Endothelial cell of umbilical vein (primary cell): ENCODE results near the gene BNC2. TPM values are rescaled to one million over a fixed set of nuclear protein-coding genes. Genes with fewer than 3 reads are reported as not detected.
"Not testable (repeated sequence)": the region's sequence is repeated elsewhere in the genome, so short reads cannot be mapped to it uniquely, and the experiment has no call there.

Experiments
- BruUV-seq: library from RNA; stranded (reverse); fragments of 400-500 nt; replicated peaks from 2 replicates; lab custom pipeline; 2021; lab: Mats Ljungman, UMichigan
- CTCF ChIA-PET: fragments of 300-600, 350-600 bp; sonication (Branson Sonifier 250); formaldehyde crosslinking; loops from one replicate; lab custom pipeline; 2021; ENCODE audit warnings: antibody characterized with exemption, inconsistent platforms; lab: Charles Lee
- POLR2A ChIA-PET: fragments of 300-600, 350-600 bp; sonication (Branson Sonifier 250); formaldehyde crosslinking; loops from one replicate; lab custom pipeline; 2021; ENCODE audit warnings: antibody characterized with exemption, inconsistent platforms; lab: Charles Lee
- DNase-seq: peaks from one replicate; pipeline ENCODE4 v3.0.0-alpha.2; 2011; ENCODE audit warnings: low read depth, low spot score
- FAIRE-seq: peaks from 2 replicates; lab custom pipeline; 2011; peaks lifted over from hg19 to GRCh38; lab: Jason Lieb, UNC
- H2AFZ ChIP-seq: 2 replicates; pipeline ENCODE4 v1.6.0; 2012; ENCODE audit warnings: low read depth, low read length, control low read depth, inconsistent platforms
- H3K27ac ChIP-seq: 2 replicates; pipeline ENCODE4 v1.5.1; 2011; ENCODE audit warnings: low read depth, mild to moderate bottlenecking, control low read depth, low read length, moderate library complexity; ENCODE audit not compliant: insufficient read depth
- H3K27me3 ChIP-seq, 2 experiments: 2 replicates each; pipeline versions ENCODE4 v1.6.0 to v1.6.1; 2011; ENCODE audit warnings: low read length in 2 of 2, mixed read lengths in 1 of 2; ENCODE audit not compliant: control insufficient read depth in 2 of 2, insufficient read depth in 2 of 2
- H3K36me3 ChIP-seq, 2 experiments: 2 replicates in 1 of 2; 3 replicates in 1 of 2; pipeline ENCODE4 v1.5.1; 2011; ENCODE audit warnings: low read length in 2 of 2, mild to moderate bottlenecking in 1 of 2, moderate library complexity in 1 of 2; ENCODE audit not compliant: control insufficient read depth in 2 of 2, insufficient read depth in 2 of 2; ENCODE audit errors: extremely low read depth in 1 of 2
- H3K4me1 ChIP-seq: 3 replicates; pipeline ENCODE4 v1.5.1; 2011; ENCODE audit warnings: mild to moderate bottlenecking, low read length; ENCODE audit not compliant: control insufficient read depth, insufficient read depth; ENCODE audit errors: extremely low read depth
- H3K4me2 ChIP-seq: 2 replicates; pipeline ENCODE4 v1.6.1; 2011; ENCODE audit warnings: low read length, control low read depth, mixed read lengths; ENCODE audit not compliant: insufficient read depth
- H3K4me3 ChIP-seq, 3 experiments: fragments of 200-600 bp in 1 of 3; sonication (generic), shearing (Covaris generic) in 1 of 3; replicated peaks in 1 of 3; 2 replicates each; pipeline ENCODE4 v1.5.1; 2011 to 2016; ENCODE audit warnings: control low read depth in 3 of 3, low read length in 3 of 3, mild to moderate bottlenecking in 2 of 3, inconsistent platforms in 1 of 3, low read depth in 1 of 3, moderate library complexity in 1 of 3; ENCODE audit not compliant: insufficient read depth in 1 of 3
- H3K79me2 ChIP-seq: 2 replicates; pipeline ENCODE4 v1.6.0; 2012; ENCODE audit warnings: low read length, inconsistent platforms; ENCODE audit not compliant: control insufficient read depth, insufficient read depth
- H3K9ac ChIP-seq: replicated peaks from 2 replicates; pipeline ENCODE3; 2011; ENCODE audit warnings: low read length, control low read depth; ENCODE audit not compliant: insufficient read depth; ENCODE audit errors: extremely low read depth
- H3K9me1 ChIP-seq: replicated peaks from 3 replicates; pipeline ENCODE4 v1.6.0; 2011; ENCODE audit warnings: mild to moderate bottlenecking, low read length; ENCODE audit not compliant: control insufficient read depth, insufficient read depth; ENCODE audit errors: extremely low read depth
- H3K9me3 ChIP-seq: replicated peaks from 2 replicates; pipeline ENCODE4 v1.5.1; 2012; ENCODE audit warnings: low read length, inconsistent platforms; ENCODE audit not compliant: control insufficient read depth, insufficient read depth
- H4K20me1 ChIP-seq: replicated peaks from 2 replicates; pipeline ENCODE3; 2011; ENCODE audit warnings: mild to moderate bottlenecking, low read length; ENCODE audit not compliant: control insufficient read depth, insufficient read depth; ENCODE audit errors: extremely low read depth
- EZH2 ChIP-seq: IDR thresholded peaks from 2 replicates; pipeline ENCODE4 v1.6.1; 2012; ENCODE audit warnings: borderline replicate concordance, low read depth, mild to moderate bottlenecking, moderate library complexity, low read length, inconsistent platforms; ENCODE audit not compliant: severe bottlenecking
- FOS ChIP-seq: IDR thresholded peaks from 2 replicates; pipeline ENCODE4 v1.6.1; 2011; ENCODE audit warnings: mild to moderate bottlenecking, low read length, moderate library complexity, borderline replicate concordance; ENCODE audit not compliant: insufficient read depth
- GATA2 ChIP-seq: IDR thresholded peaks from 2 replicates; pipeline ENCODE4 v1.7.0; 2011; ENCODE audit warnings: low read depth, mild to moderate bottlenecking, moderate library complexity, mixed read lengths, low read length; ENCODE audit not compliant: insufficient read length, insufficient read depth
- JUN ChIP-seq: IDR thresholded peaks from 2 replicates; pipeline ENCODE4 v1.6.1; 2011; ENCODE audit warnings: borderline replicate concordance, low read depth; ENCODE audit not compliant: insufficient read length, insufficient read depth
- MYC ChIP-seq: IDR thresholded peaks from one replicate; pipeline ENCODE4 v1.6.1; 2011; ENCODE audit warnings: mild to moderate bottlenecking, low read depth, low read length
- POLR2A ChIP-seq: IDR thresholded peaks from 2 replicates; pipeline ENCODE4 v1.6.1; 2012; ENCODE audit warnings: low read depth, mild to moderate bottlenecking, control low read depth, low read length
- POLR2AphosphoS5 ChIP-seq: IDR thresholded peaks from 2 replicates; pipeline ENCODE4 v1.6.1; 2012; ENCODE audit warnings: low read depth, mild to moderate bottlenecking, control low read depth, low read length, moderate library complexity; ENCODE audit not compliant: insufficient read depth
- dilution Hi-C: fragments of 300-500 bp; cut with MboI; formaldehyde crosslinking; loops from one replicate; pipeline ENCODE4 v1.15.0; 2019; ENCODE audit warnings: low sequenced_read_pairs; ENCODE audit not compliant: extremely low pct_ligation_motif_present
- intact Hi-C: fragments of 100-400 bp; cut with micrococcal nuclease; formaldehyde crosslinking; loops from one replicate; pipeline ENCODE4 v1.10.0; 2022
- polyA plus RNA-seq, 4 experiments: library from polyadenylated mRNA; depleted of rRNA in 3 of 4; stranded (reverse) in 3 of 4; unstranded in 1 of 4; fragments of >200 nt; gene quantifications; 2 replicates each; pipeline versions ENCODE4 v1.2.1 to v1.2.3, GENCODE V29; 2011 to 2012; ENCODE audit warnings: missing spikeins in 1 of 4
- total RNA-seq: library from RNA; stranded (reverse); gene quantifications from 2 replicates; pipeline ENCODE4 v1.2.3, GENCODE V29; 2021
- TF ChIP-seq, protein P1 (sequence below): IDR thresholded peaks from 2 replicates; pipeline ENCODE4 v1.6.1; 2011; ENCODE audit not compliant: insufficient read depth, insufficient read length
- TF ChIP-seq, protein P2 (sequence below), 2 donors: IDR thresholded peaks; 1 replicate in 1 of 2; 2 replicates in 1 of 2; pipeline ENCODE4 v1.5.1; 2011; ENCODE audit warnings: low read length in 2 of 2, mild to moderate bottlenecking in 2 of 2, moderate library complexity in 2 of 2, control low read depth in 1 of 2, inconsistent platforms in 1 of 2, low read depth in 1 of 2; ENCODE audit not compliant: insufficient read depth in 1 of 2; ENCODE audit errors: extremely low read depth in 1 of 2

Gene BNC2
- total and polyA plus RNA-seq, 2 donors (not counting 3 experiments of a cell fraction or from before 2014, with no cell fraction given): 12.1 to 34.3 TPM

DNA sequence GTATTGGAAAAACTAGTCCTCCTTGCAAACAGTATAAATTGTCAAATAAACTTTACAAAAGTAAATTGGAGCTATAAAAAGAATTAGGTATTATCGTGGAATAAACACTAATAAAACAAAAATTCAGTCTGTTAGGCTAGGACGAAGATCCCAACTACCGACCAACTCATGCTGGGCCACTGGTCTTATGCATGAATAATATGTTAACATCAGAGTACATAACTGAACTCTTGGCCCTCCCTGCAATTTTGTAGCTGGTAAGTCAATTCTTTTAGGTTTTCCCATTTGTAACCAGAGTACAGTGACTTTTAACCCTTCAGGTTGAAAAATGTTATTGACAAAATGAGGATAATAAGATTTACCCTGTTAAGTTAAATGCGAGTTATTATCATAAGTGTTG lies 428.7 kb downstream of the BNC2 start:
- Histone ChIP-seq H3K27ac (no peak overlapping the region), H3K4me1 (no peaks in the 10 kb centered on the region), H3K9me1 (no peaks in the 10 kb centered on the region), H3K9ac (no peak overlapping the region), H3K4me3 (no peak overlapping the region), H3K79me2 (no peaks in the 10 kb centered on the region), H3K36me3 (peaks cover 0 to 4% of the 10 kb centered on the region in 2 experiments), H3K9me3 (no peaks in the 10 kb centered on the region), H3K27me3 (no peaks in the 10 kb centered on the region), H2AFZ (no peak overlapping the region), H3K4me2 (no peak overlapping the region), H4K20me1 (no peaks in the 10 kb centered on the region)
- dilution Hi-C loops (no loop called here), intact Hi-C loops (no loop called here)
- ChIA-PET POLR2A (no interaction called here), CTCF (interaction anchor here (1.1 to 1.3 kb wide), 3 partner anchors 10 to 184 kb away, joined by 3 to 6 read pairs (median 4); no protein-coding TSS in a partner anchor)
- no peak for TF ChIP-seq JUN
- no peak for TF ChIP-seq MYC
- no peak for TF ChIP-seq EZH2
- TF ChIP-seq, protein P1, sequence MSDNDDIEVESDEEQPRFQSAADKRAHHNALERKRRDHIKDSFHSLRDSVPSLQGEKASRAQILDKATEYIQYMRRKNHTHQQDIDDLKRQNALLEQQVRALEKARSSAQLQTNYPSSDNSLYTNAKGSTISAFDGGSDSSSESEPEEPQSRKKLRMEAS: no peak
- TF ChIP-seq GATA2: no peak
- TF ChIP-seq POLR2A: no peak
- TF ChIP-seq, protein P2, sequence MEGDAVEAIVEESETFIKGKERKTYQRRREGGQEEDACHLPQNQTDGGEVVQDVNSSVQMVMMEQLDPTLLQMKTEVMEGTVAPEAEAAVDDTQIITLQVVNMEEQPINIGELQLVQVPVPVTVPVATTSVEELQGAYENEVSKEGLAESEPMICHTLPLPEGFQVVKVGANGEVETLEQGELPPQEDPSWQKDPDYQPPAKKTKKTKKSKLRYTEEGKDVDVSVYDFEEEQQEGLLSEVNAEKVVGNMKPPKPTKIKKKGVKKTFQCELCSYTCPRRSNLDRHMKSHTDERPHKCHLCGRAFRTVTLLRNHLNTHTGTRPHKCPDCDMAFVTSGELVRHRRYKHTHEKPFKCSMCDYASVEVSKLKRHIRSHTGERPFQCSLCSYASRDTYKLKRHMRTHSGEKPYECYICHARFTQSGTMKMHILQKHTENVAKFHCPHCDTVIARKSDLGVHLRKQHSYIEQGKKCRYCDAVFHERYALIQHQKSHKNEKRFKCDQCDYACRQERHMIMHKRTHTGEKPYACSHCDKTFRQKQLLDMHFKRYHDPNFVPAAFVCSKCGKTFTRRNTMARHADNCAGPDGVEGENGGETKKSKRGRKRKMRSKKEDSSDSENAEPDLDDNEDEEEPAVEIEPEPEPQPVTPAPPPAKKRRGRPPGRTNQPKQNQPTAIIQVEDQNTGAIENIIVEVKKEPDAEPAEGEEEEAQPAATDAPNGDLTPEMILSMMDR (IDR thresholded peaks at IDR 0.05; ENCODE audit: extremely low read depth in 1 of 2, insufficient read depth in 1 of 2, low read depth in 1 of 2, low read length in 2 of 2): no peak
- no peak for TF ChIP-seq FOS
- no peak for TF ChIP-seq POLR2AphosphoS5
- FAIRE-seq (no peak), DNase-seq (no peak)
- no TSS peak for BruUV-seq

DNA sequence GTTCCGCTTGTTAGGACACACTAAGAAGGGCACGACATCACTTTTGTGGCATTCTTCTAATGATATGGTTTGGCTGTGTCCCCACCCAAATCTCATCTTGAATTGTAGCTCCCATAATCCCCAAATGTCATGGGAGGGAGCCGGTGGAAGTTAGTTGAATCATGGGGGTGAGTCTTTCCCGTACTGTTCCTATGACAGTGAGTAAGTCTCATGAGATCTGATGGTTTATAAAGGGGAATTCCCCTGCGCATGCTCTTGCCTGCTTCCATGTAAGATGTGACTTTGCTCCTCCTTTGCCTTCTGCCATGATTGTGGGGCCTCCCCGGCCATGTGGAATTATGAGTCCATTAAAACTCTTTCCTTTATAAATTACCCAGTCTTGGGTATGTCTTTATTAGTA lies 431.6 kb downstream of the BNC2 start:
- H4K20me1 ChIP-seq, BruUV-seq, intact Hi-C loops, H3K79me2 ChIP-seq, H2AFZ ChIP-seq, dilution Hi-C loops, H3K27ac ChIP-seq, H3K9me3 ChIP-seq, H3K4me3 ChIP-seq, FAIRE-seq, H3K9ac ChIP-seq, H3K27me3 ChIP-seq, H3K36me3 ChIP-seq, DNase-seq, H3K4me1 ChIP-seq, H3K9me1 ChIP-seq, CTCF ChIA-PET, POLR2A ChIA-PET, H3K4me2 ChIP-seq: not testable (repeated sequence)
